GM23338 (cell line): ENCODE results near the gene KCNMA1. TPM values are rescaled to one million over a fixed set of nuclear protein-coding genes. Genes with fewer than 3 reads are reported as not detected.

Experiments used
- ATAC-seq: fragments of 200-7000 bp; cut with Tn5 transposase; 3 replicates; pipeline ENCODE4 v1.9.1; 2020
- DNase-seq: peaks from one replicate; pipeline ENCODE4 v3.0.0-alpha.2; 2015; ENCODE audit warnings: low spot score
- H2AFZ ChIP-seq: fragments of 200-600 bp; sonication (generic); 2 replicates; pipeline ENCODE4 v1.8.0; 2016; ENCODE audit warnings: antibody characterized with exemption, mild to moderate bottlenecking, moderate library complexity
- H3F3A ChIP-seq: fragments of 200-600 bp; sonication (generic); replicated peaks from 2 replicates; pipeline ENCODE4 v1.8.0; 2017; ENCODE audit warnings: antibody characterized with exemption, mixed run types, low read depth
- H3K27ac ChIP-seq: fragments of 200-600 bp; sonication (generic); 2 replicates; pipeline ENCODE4 v1.6.1; 2016; ENCODE audit warnings: low read depth
- H3K27me3 ChIP-seq: fragments of 200-600 bp; sonication (generic); 2 replicates; pipeline ENCODE4 v1.8.0; 2016; ENCODE audit warnings: mild to moderate bottlenecking, mixed run types, moderate library complexity; ENCODE audit not compliant: insufficient read depth
- H3K36me3 ChIP-seq: fragments of 200-600 bp; sonication (generic); 2 replicates; pipeline ENCODE4 v1.8.0; 2016; ENCODE audit warnings: mild to moderate bottlenecking; ENCODE audit not compliant: insufficient read depth
- H3K4me1 ChIP-seq: fragments of 200-600 bp; sonication (generic); 2 replicates; pipeline ENCODE4 v1.8.0; 2016; ENCODE audit warnings: mild to moderate bottlenecking, moderate library complexity; ENCODE audit not compliant: insufficient read depth
- H3K4me2 ChIP-seq: fragments of 200-600 bp; sonication (generic); 2 replicates; pipeline ENCODE4 v1.7.1; 2017; ENCODE audit warnings: mixed run types
- H3K4me3 ChIP-seq: fragments of 200-600 bp; sonication (generic); 2 replicates; pipeline ENCODE4 v1.6.1; 2016; ENCODE audit warnings: mixed run types
- H3K79me2 ChIP-seq: fragments of 200-600 bp; sonication (generic); replicated peaks from 2 replicates; pipeline ENCODE4 v1.8.0; 2017; ENCODE audit warnings: mild to moderate bottlenecking; ENCODE audit not compliant: insufficient read depth
- H3K9me2 ChIP-seq: fragments of 200-600 bp; sonication (generic); 2 replicates; pipeline ENCODE4 v1.8.0; 2017; ENCODE audit not compliant: insufficient read depth
- H4K20me1 ChIP-seq: fragments of 200-600 bp; sonication (generic); replicated peaks from 2 replicates; pipeline ENCODE4 v1.8.0; 2017; ENCODE audit warnings: mild to moderate bottlenecking; ENCODE audit not compliant: insufficient read depth
- H3K27ac Mint-ChIP-seq: 2 replicates; pipeline ENCODE4 v1.8.0; 2020; ENCODE audit warnings: inconsistent platforms, mild to moderate bottlenecking, moderate library complexity, mixed read lengths
- H3K27me3 Mint-ChIP-seq: 3 replicates; pipeline ENCODE4 v1.8.0; 2022; ENCODE audit warnings: low read depth, mild to moderate bottlenecking, moderate library complexity, mixed read lengths, inconsistent platforms; ENCODE audit not compliant: insufficient read depth, poor library complexity
- H3K36me3 Mint-ChIP-seq: 3 replicates; pipeline ENCODE4 v1.8.0; 2021; ENCODE audit warnings: low read depth, mild to moderate bottlenecking, inconsistent platforms, moderate library complexity, mixed read lengths
- H3K4me1 Mint-ChIP-seq: 3 replicates; pipeline ENCODE4 v1.8.0; 2020; ENCODE audit warnings: mild to moderate bottlenecking, inconsistent platforms, mixed read lengths
- H3K4me3 Mint-ChIP-seq: 3 replicates; pipeline ENCODE4 v1.8.0; 2021; ENCODE audit warnings: moderate library complexity, mild to moderate bottlenecking, inconsistent platforms, mixed read lengths
- H3K9me3 Mint-ChIP-seq: 3 replicates; pipeline ENCODE4 v1.8.0; 2020; ENCODE audit warnings: moderate library complexity, mild to moderate bottlenecking, inconsistent platforms, mixed read lengths
- CREB1 ChIP-seq: fragments of 250-450 bp; sonication (Bioruptor Pico); IDR thresholded peaks from 2 replicates; pipeline ENCODE4 v1.5.0; 2020; ENCODE audit warnings: low read depth, mild to moderate bottlenecking, moderate library complexity
- CTCF ChIP-seq, 2 experiments: fragments of 200-600 bp in 1 of 2; sonication (generic) in 1 of 2; conservative IDR thresholded peaks; 2 replicates each; pipeline versions ENCODE4 v1.5.1 to v1.6.1; 2016 to 2017; ENCODE audit warnings: antibody characterized with exemption in 2 of 2, low read depth in 2 of 2, mild to moderate bottlenecking in 2 of 2, moderate library complexity in 1 of 2
- ETS1 ChIP-seq: IDR thresholded peaks from 2 replicates; pipeline ENCODE4 v1.6.1; 2016; ENCODE audit warnings: antibody characterized with exemption
- EZH2 ChIP-seq: fragments of 200-600 bp; sonication (generic); IDR thresholded peaks from one replicate; pipeline ENCODE4 v1.8.0; 2017; ENCODE audit warnings: antibody characterized with exemption, mild to moderate bottlenecking, low read depth; ENCODE audit not compliant: unreplicated experiment
- EZH2phosphoT487 ChIP-seq: fragments of 200-600 bp; sonication (generic); IDR thresholded peaks from one replicate; pipeline ENCODE4 v1.8.1; 2018; ENCODE audit warnings: antibody characterized with exemption; ENCODE audit not compliant: unreplicated experiment
- JUNB ChIP-seq: IDR thresholded peaks from one replicate; pipeline ENCODE4 v1.6.1; 2016; ENCODE audit warnings: antibody characterized with exemption; ENCODE audit not compliant: unreplicated experiment
- POLR2AphosphoS5 ChIP-seq: IDR thresholded peaks from 2 replicates; pipeline ENCODE4 v1.6.1; 2016; ENCODE audit warnings: antibody characterized with exemption, low read depth
- REST ChIP-seq: IDR thresholded peaks from one replicate; pipeline ENCODE4 v1.6.1; 2018; ENCODE audit warnings: antibody characterized with exemption; ENCODE audit not compliant: unreplicated experiment
- STAT1 ChIP-seq: IDR thresholded peaks from one replicate; pipeline ENCODE4 v1.6.1; 2016; ENCODE audit warnings: antibody characterized with exemption; ENCODE audit not compliant: unreplicated experiment
- ZNF114 ChIP-seq: fragments of 250-450 bp; sonication (Bioruptor Pico); IDR thresholded peaks from 2 replicates; pipeline ENCODE4 v1.5.0; 2020; ENCODE audit warnings: mild to moderate bottlenecking, moderate library complexity
- ZNF331 ChIP-seq: fragments of 250-450 bp; sonication (Bioruptor Pico); IDR thresholded peaks from 2 replicates; pipeline ENCODE4 v1.5.0; 2020; ENCODE audit warnings: low read depth, mild to moderate bottlenecking, moderate library complexity
- ZNF462 ChIP-seq: fragments of 250-450 bp; sonication (Bioruptor Pico); IDR thresholded peaks from 2 replicates; pipeline ENCODE4 v1.5.0; 2020; ENCODE audit warnings: mild to moderate bottlenecking, moderate library complexity
- polyA plus RNA-seq: library from polyadenylated mRNA; unstranded; fragments of >200 nt; fragmentation: Nextera tagmentation; extraction: Ambion mirVana; gene quantifications from 2 replicates; pipeline ENCODE4 v1.2.1, GENCODE V29; 2016
- total RNA-seq: library from RNA; depleted of rRNA; stranded (reverse); fragments of >200 nt; shearing (Covaris generic); gene quantifications from 2 replicates; pipeline ENCODE4 v1.2.3, GENCODE V29; 2014

Gene KCNMA1
- total and polyA plus RNA-seq, 2 experiments from 2014 or later: 8.2 to 9.0 TPM

- Histone ChIP-seq H3K36me3 (no peaks in the 10 kb centered on the region), H3K79me2 (no peaks in the 10 kb centered on the region), H3K4me2 (no peak overlapping the region), H3K4me3 (no peak overlapping the region), H2AFZ (no peak overlapping the region), H3K27ac (no peak overlapping the region), H4K20me1 (no peaks in the 10 kb centered on the region), H3K9me2 (peaks cover 5% of the 10 kb centered on the region), H3F3A (no peaks in the 10 kb centered on the region), H3K4me1 (no peaks in the 10 kb centered on the region; the same call in 1 of the 2 replicates), H3K27me3 (no peaks in the 10 kb centered on the region)
- ATAC-seq (no peak), DNase-seq (no peak)
- no peaks in the 10 kb centered on the region for H3K36me3 Mint-ChIP-seq
- TF ChIP-seq POLR2AphosphoS5: no peak
- no peak for TF ChIP-seq ZNF331
- no peak for TF ChIP-seq REST
- TF ChIP-seq ETS1: no peak
- TF ChIP-seq JUNB: no peak
- TF ChIP-seq EZH2phosphoT487: no peak
- no peak for TF ChIP-seq ZNF114 (CRISPR knock-in tag)
- no peak for TF ChIP-seq ZNF462 (CRISPR knock-in tag)
- TF ChIP-seq CTCF (conservative IDR thresholded peaks at IDR 0.05; ENCODE audit: low read depth in 2 of 2): no peak
- no peak for TF ChIP-seq STAT1
- TF ChIP-seq EZH2: no peak
- TF ChIP-seq CREB1 (CRISPR knock-in tag): no peak
- no peak overlapping the region for H3K4me3 Mint-ChIP-seq
- 0 out of 3 replicates have a peak, but pooled peaks cover 4% of the 10 kb centered on the region for H3K4me1 Mint-ChIP-seq
- H3K27ac Mint-ChIP-seq: no peak overlapping the region
- H3K9me3 Mint-ChIP-seq: no peaks in the 10 kb centered on the region
- peaks cover 1% of the 10 kb centered on the region for H3K27me3 Mint-ChIP-seq
Observed at GRCh38 chr10:76995023-76995422, 642.6 kb downstream of the KCNMA1 start.
